IMR-90 (cell line): ENCODE measurements around the gene IL20RA. TPM values are rescaled to one million over a fixed set of nuclear protein-coding genes. Genes with fewer than 3 reads are reported as not detected.

Source experiments
- ATAC-seq: fragments of 200-7000 bp; cut with Tn5 transposase; 2 replicates; pipeline ENCODE4 v1.9.1; 2020; ENCODE audit warnings: low read depth, mild to moderate bottlenecking, moderate library complexity
- BruUV-seq: library from RNA; stranded (reverse); fragments of 400-500 nt; replicated peaks from 2 replicates; lab custom pipeline; 2021; lab: Mats Ljungman, UMichigan
- CTCF ChIA-PET: fragments of 300-600 bp; formaldehyde crosslinking; extraction: SDS; loops from one replicate; lab custom pipeline; 2021; ENCODE audit warnings: antibody characterized with exemption; lab: Yijun Ruan, JAX
- POLR2A ChIA-PET: fragments of 300-600 bp; sonication (Branson Sonifier 250); formaldehyde crosslinking; loops from one replicate; lab custom pipeline; 2022; ENCODE audit warnings: antibody characterized with exemption; ENCODE audit not compliant: unreplicated experiment; lab: Charles Lee
- DNase-seq: peaks from one replicate; pipeline ENCODE4 v3.0.0; 2013
- H2AFZ ChIP-seq: replicated peaks from 2 replicates; pipeline ENCODE3; 2013; ENCODE audit warnings: low read length, mild to moderate bottlenecking; ENCODE audit not compliant: poor library complexity
- H2AK5ac ChIP-seq: 2 replicates; pipeline ENCODE4 v1.6.1; 2013; ENCODE audit warnings: low read depth, low read length, inconsistent platforms
- H2AK9ac ChIP-seq: replicated peaks from 2 replicates; pipeline ENCODE3; 2013; ENCODE audit warnings: mild to moderate bottlenecking, low read depth, low read length, moderate library complexity; ENCODE audit not compliant: poor library complexity
- H2BK120ac ChIP-seq: 2 replicates; pipeline ENCODE4 v1.6.1; 2013; ENCODE audit warnings: low read depth, low read length, inconsistent platforms
- H2BK15ac ChIP-seq: 3 replicates; pipeline ENCODE4 v1.6.1; 2013; ENCODE audit warnings: low read depth, low read length, inconsistent platforms
- H2BK20ac ChIP-seq: 2 replicates; pipeline ENCODE4 v1.6.1; 2013; ENCODE audit warnings: low read depth, mild to moderate bottlenecking, inconsistent platforms, low read length, moderate library complexity
- H2BK5ac ChIP-seq: 2 replicates; pipeline ENCODE4 v1.6.1; 2013; ENCODE audit warnings: mild to moderate bottlenecking, low read depth, low read length, inconsistent platforms; ENCODE audit not compliant: poor library complexity, severe bottlenecking
- H3K14ac ChIP-seq: replicated peaks from 2 replicates; pipeline ENCODE4 v1.6.1; 2013; ENCODE audit warnings: low read depth, low read length, inconsistent platforms
- H3K18ac ChIP-seq: 2 replicates; pipeline ENCODE4 v1.6.1; 2013; ENCODE audit warnings: low read depth, low read length, control low read depth
- H3K23ac ChIP-seq: 2 replicates; pipeline ENCODE4 v1.6.1; 2013; ENCODE audit warnings: low read depth, low read length, inconsistent platforms
- H3K27ac ChIP-seq: 2 replicates; pipeline ENCODE4 v1.5.1; 2013; ENCODE audit warnings: mild to moderate bottlenecking, control low read depth, low read length; ENCODE audit not compliant: insufficient read depth
- H3K27me3 ChIP-seq: 2 replicates; pipeline ENCODE4 v1.6.1; 2013; ENCODE audit warnings: low read length; ENCODE audit not compliant: control insufficient read depth, insufficient read depth
- H3K36me3 ChIP-seq: 2 replicates; pipeline ENCODE4 v1.6.1; 2013; ENCODE audit warnings: low read length, mixed read lengths; ENCODE audit not compliant: control insufficient read depth, insufficient read depth
- H3K4ac ChIP-seq: 2 replicates; pipeline ENCODE4 v1.6.1; 2013; ENCODE audit warnings: low read depth, low read length, inconsistent platforms
- H3K4me1 ChIP-seq: 2 replicates; pipeline ENCODE4 v1.6.1; 2013; ENCODE audit warnings: low read length, mixed read lengths; ENCODE audit not compliant: control insufficient read depth, insufficient read depth
- H3K4me2 ChIP-seq: 2 replicates; pipeline ENCODE4 v1.6.1; 2013; ENCODE audit warnings: low read depth, mild to moderate bottlenecking, control low read depth, low read length, moderate library complexity
- H3K4me3 ChIP-seq: 2 replicates; pipeline ENCODE4 v1.5.1; 2013; ENCODE audit warnings: low read depth, mild to moderate bottlenecking, control low read depth, low read length, moderate library complexity; ENCODE audit not compliant: insufficient read depth
- H3K56ac ChIP-seq: 2 replicates; pipeline ENCODE4 v1.6.1; 2013; ENCODE audit warnings: low read length, inconsistent platforms; ENCODE audit not compliant: insufficient read depth; ENCODE audit errors: extremely low read depth
- H3K79me1 ChIP-seq, 2 experiments: 2 replicates each; pipeline ENCODE4 v1.6.1; 2013; ENCODE audit warnings: low read length in 2 of 2, inconsistent platforms in 1 of 2, low read depth in 1 of 2
- H3K9ac ChIP-seq: 2 replicates; pipeline ENCODE4 v1.6.1; 2013; ENCODE audit warnings: low read depth, low read length, control low read depth
- H3K9me1 ChIP-seq: 2 replicates; pipeline ENCODE4 v1.6.1; 2013; ENCODE audit warnings: low read length, inconsistent platforms; ENCODE audit not compliant: insufficient read depth
- H3K9me3 ChIP-seq: 2 replicates; pipeline ENCODE4 v1.6.1; 2013; ENCODE audit warnings: low read length; ENCODE audit not compliant: control insufficient read depth, insufficient read depth
- H4K20me1 ChIP-seq: 2 replicates; pipeline ENCODE4 v1.6.1; 2013; ENCODE audit warnings: low read length, inconsistent platforms; ENCODE audit not compliant: insufficient read depth
- H4K5ac ChIP-seq: 2 replicates; pipeline ENCODE4 v1.6.1; 2013; ENCODE audit warnings: mild to moderate bottlenecking, low read depth, low read length, control low read depth
- H4K8ac ChIP-seq, 2 experiments: 2 replicates each; pipeline ENCODE4 v1.6.1; 2013; ENCODE audit warnings: low read depth in 2 of 2, low read length in 2 of 2, control low read depth in 1 of 2, inconsistent platforms in 1 of 2
- H4K91ac ChIP-seq: 2 replicates; pipeline ENCODE4 v1.6.1; 2013; ENCODE audit warnings: low read depth, low read length, inconsistent platforms; ENCODE audit not compliant: insufficient read depth
- BHLHE40 ChIP-seq: fragments of 150-350 bp; IDR thresholded peaks from 2 replicates; pipeline ENCODE4 v1.6.1; 2016; ENCODE audit warnings: mild to moderate bottlenecking, low read depth, low read length
- CHD1 ChIP-seq: IDR thresholded peaks from 2 replicates; pipeline ENCODE4 v1.6.1; 2012; ENCODE audit warnings: low read depth, low read length, improper control_type of control experiment
- CTCF ChIP-seq: conservative IDR thresholded peaks from 2 replicates; pipeline ENCODE4 v1.5.1; 2012; ENCODE audit warnings: mild to moderate bottlenecking, low read depth, low read length, improper control_type of control experiment
- ELK1 ChIP-seq: fragments of 150-350 bp; IDR thresholded peaks from 2 replicates; pipeline ENCODE4 v1.6.1; 2016; ENCODE audit warnings: low read depth, mild to moderate bottlenecking, low read length, moderate library complexity, borderline replicate concordance
- FOS ChIP-seq: fragments of 150-350 bp; IDR thresholded peaks from 2 replicates; pipeline ENCODE4 v1.6.1; 2016; ENCODE audit warnings: low read depth, low read length
- MAFK ChIP-seq: IDR thresholded peaks from 2 replicates; pipeline ENCODE4 v1.6.1; 2012; ENCODE audit warnings: low read depth, low read length, improper control_type of control experiment
- MAZ ChIP-seq: IDR thresholded peaks from 2 replicates; pipeline ENCODE4 v1.6.1; 2012; ENCODE audit warnings: low read depth, mild to moderate bottlenecking, low read length, improper control_type of control experiment, moderate library complexity, borderline replicate concordance
- NFE2L2 ChIP-seq: fragments of 150-350 bp; IDR thresholded peaks from 2 replicates; pipeline ENCODE4 v1.6.1; 2016; ENCODE audit warnings: low read depth, mild to moderate bottlenecking, low read length
- RAD21 ChIP-seq: IDR thresholded peaks from 2 replicates; pipeline ENCODE4 v1.6.1; 2012; ENCODE audit warnings: low read length, improper control_type of control experiment
- RCOR1 ChIP-seq: IDR thresholded peaks from 2 replicates; pipeline ENCODE4 v1.6.1; 2012; ENCODE audit warnings: mild to moderate bottlenecking, low read length, improper control_type of control experiment; ENCODE audit not compliant: insufficient replicate concordance
- RFX5 ChIP-seq: IDR thresholded peaks from 2 replicates; pipeline ENCODE4 v1.8.0; 2012; ENCODE audit warnings: low read depth, mild to moderate bottlenecking, low read length, moderate library complexity
- SMC3 ChIP-seq: fragments of 150-350 bp; IDR thresholded peaks from 2 replicates; pipeline ENCODE4 v1.6.1; 2016; ENCODE audit warnings: low read depth, mild to moderate bottlenecking, antibody characterized with exemption, low read length, moderate library complexity
- USF2 ChIP-seq: fragments of 150-350 bp; IDR thresholded peaks from 2 replicates; pipeline ENCODE4 v1.6.1; 2017; ENCODE audit warnings: mild to moderate bottlenecking, antibody characterized with exemption, low read length, low read depth
- WGBS, 2 experiments: methylation state at CpG; one replicate each; pipeline versions ENCODE4 v1.1.5 to v1.1.7; 2013; ENCODE audit warnings: missing lambda C conversion rate in 2 of 2; ENCODE audit not compliant: insufficient read length in 1 of 2; ENCODE audit errors: extremely low coverage in 2 of 2; 5-methylcytosine and 5-hydroxymethylcytosine counted together
- dilution Hi-C: fragments of 300-500 bp; cut with HindIII; formaldehyde crosslinking; loops from one replicate; pipeline ENCODE4 v1.14.3; 2018; ENCODE audit warnings: low sequenced_read_pairs; ENCODE audit not compliant: unreplicated experiment
- in situ Hi-C: fragments of 300-500 bp; cut with MboI; formaldehyde crosslinking; loops from 3 replicates; pipeline ENCODE4 v1.14.3; 2019; ENCODE audit warnings: low sequenced_read_pairs, inconsistent platforms, mixed read lengths
- intact Hi-C: fragments of 100-400 bp; cut with micrococcal nuclease; formaldehyde crosslinking; loops from 2 replicates; pipeline ENCODE4 v1.10.0; 2022
- polyA plus RNA-seq, 3 experiments: library from polyadenylated mRNA; depleted of rRNA; stranded (reverse); fragments of >200 nt; gene quantifications; 2 replicates each; pipeline ENCODE4 v1.2.3, GENCODE V29; 2012; ENCODE audit warnings: low replicate concordance in 1 of 3
- total RNA-seq: library from RNA; depleted of rRNA; stranded (reverse); fragments of >200 nt; gene quantifications from 2 replicates; pipeline ENCODE4 v1.2.3, GENCODE V29; 2012

The IL20RA gene
- total and polyA plus RNA-seq, 2 of the 4 experiments (the other 2 are of a cell fraction) = 0.02 TPM; not detected in 1

- Histone ChIP-seq H4K91ac (no peak overlapping the region), H3K4me1 (no peaks in the 10 kb centered on the region), H3K9me3 (no peaks in the 10 kb centered on the region)
Measured at GRCh38 chr6:137033828-137034227, 10.9 kb downstream of the IL20RA start.

More at GRCh38 chr6:137033828-137034227, 10.9 kb downstream of the IL20RA start:
- H2AK9ac ChIP-seq = no peak overlapping the region
- in situ Hi-C loops = no loop called here
- no peak overlapping the region for H4K5ac ChIP-seq
- no CpG with 5 or more reads among the region's 2 CpGs for WGBS, 2 experiments
- H4K8ac ChIP-seq = no peak overlapping the region
- POLR2A ChIA-PET = no interaction called here
- TF ChIP-seq CTCF (no peak), CHD1 (no peak), MAZ (no peak), BHLHE40 (no peak), RCOR1 (no peak), USF2 (no peak), RAD21 (no peak), RFX5 (no peak), FOS (no peak), ELK1 (no peak), NFE2L2 (no peak), SMC3 (no peak), MAFK (no peak)
- peaks cover 2% of the 10 kb centered on the region for H3K27me3 ChIP-seq
- no peaks in the 10 kb centered on the region for H3K79me1 ChIP-seq
- dilution Hi-C loops = no loop called here
- CTCF ChIA-PET = interaction anchor here (0.5 kb wide), 1 partner anchor 10 kb away, joined by 4 read pairs; no protein-coding TSS in a partner anchor
- no peaks in the 10 kb centered on the region for H3K9me1 ChIP-seq
- no peak overlapping the region for H2BK5ac ChIP-seq
- H2AFZ ChIP-seq = no peak overlapping the region
- H3K27ac ChIP-seq = no peak overlapping the region
- H4K20me1 ChIP-seq = no peaks in the 10 kb centered on the region
- ATAC-seq (no peak), DNase-seq (no peak)
- H2AK5ac ChIP-seq = no peak overlapping the region
- no peak overlapping the region for H3K23ac ChIP-seq
- no peak overlapping the region for H2BK15ac ChIP-seq
- no peak overlapping the region for H3K14ac ChIP-seq
- H3K4me3 ChIP-seq = no peak overlapping the region
- no peak overlapping the region for H3K56ac ChIP-seq
- no TSS peak for BruUV-seq
- no peak overlapping the region for H3K4me2 ChIP-seq
- H3K18ac ChIP-seq = no peak overlapping the region
- H2BK20ac ChIP-seq = no peak overlapping the region
- intact Hi-C loops = no loop called here
- no peak overlapping the region for H3K9ac ChIP-seq
- H3K4ac ChIP-seq = no peak overlapping the region
- H2BK120ac ChIP-seq = no peak overlapping the region
- no peaks in the 10 kb centered on the region for H3K36me3 ChIP-seq
